Body of pancreas (tissue), 4 donors: ENCODE data around the gene SYT14. TPM values are rescaled to one million over a fixed set of nuclear protein-coding genes. Genes with fewer than 3 reads are reported as not detected.

Experiments
- ATAC-seq: fragments of 150-250 bp; one replicate; pipeline ENCODE4 v1.9.1; 2016
- DNase-seq, 4 donors: peaks; one replicate each; pipeline ENCODE4 v3.0.0-alpha.2; 2019
- H3K27ac ChIP-seq, 4 donors: fragments of 200-600 bp; sonication (generic); 1 replicate in 3 of 4; 2 replicates in 1 of 4; pipeline versions ENCODE4 v1.5.1 to v1.6.1; 2016 to 2019; ENCODE audit warnings: mild to moderate bottlenecking in 1 of 4, mixed read lengths in 1 of 4, moderate library complexity in 1 of 4
- H3K27me3 ChIP-seq, 2 donors: fragments of 200-600 bp; sonication (generic); one replicate each; pipeline ENCODE4 v1.6.0; 2016; ENCODE audit warnings: mild to moderate bottlenecking in 1 of 2
- H3K36me3 ChIP-seq, 2 donors: fragments of 200-600 bp; sonication (generic); replicated peaks in 1 of 2; 2 replicates each; pipeline ENCODE4 v1.5.1; 2016; ENCODE audit warnings: low read depth in 2 of 2; ENCODE audit not compliant: insufficient read depth in 1 of 2
- H3K4me1 ChIP-seq: fragments of 200-600 bp; sonication (generic); one replicate; pipeline ENCODE4 v1.6.0; 2016
- H3K4me3 ChIP-seq, 2 donors: fragments of 200-600 bp; sonication (generic); 1 replicate in 1 of 2; 2 replicates in 1 of 2; pipeline ENCODE4 v1.5.1; 2016 to 2019
- H3K9me3 ChIP-seq, 3 donors: fragments of 200-600 bp; sonication (generic); 1 replicate in 2 of 3; 2 replicates in 1 of 3; pipeline ENCODE4 v1.5.1; 2016
- CTCF ChIP-seq, 7 experiments: fragments of 450-650 bp in 4 of 7; fragments of 200-600 bp in 3 of 7; sonication (generic) in 3 of 7; IDR thresholded peaks; one replicate each; pipeline ENCODE4 v1.5.1; 2016 to 2019; ENCODE audit warnings: antibody characterized with exemption in 7 of 7
- POLR2A ChIP-seq, 3 donors: fragments of 450-650 bp; IDR thresholded peaks; one replicate each; pipeline ENCODE4 v1.6.1; 2016; ENCODE audit warnings: antibody characterized with exemption in 3 of 3, mild to moderate bottlenecking in 2 of 3
- WGBS, 2 donors: methylation state at CpG; one replicate each; pipeline ENCODE4 v1.1.5; 2017; 5-methylcytosine and 5-hydroxymethylcytosine counted together
- intact Hi-C: fragments of 100-400 bp; cut with DNase I; formaldehyde crosslinking; loops from one replicate; pipeline ENCODE4 v1.15.1; 2023
- total RNA-seq, 2 donors: library from RNA; depleted of rRNA; stranded (reverse); fragments of >200 nt; gene quantifications; one replicate each; pipeline ENCODE4 v1.1.0, GENCODE V29; 2016

The SYT14 gene
- total RNA-seq, 2 donors from 2014 or later = 0.78 TPM; not detected in 1

GRCh38 chr1:210087058-210087457, 149.0 kb downstream of the SYT14 start:
- DNase-seq (no peak), ATAC-seq (no peak)
- Histone ChIP-seq H3K9me3 (no peaks in the 10 kb centered on the region), H3K36me3 (no peaks in the 10 kb centered on the region), H3K27me3 (no peaks in the 10 kb centered on the region), H3K4me1 (no peaks in the 10 kb centered on the region), H3K4me3 (no peak overlapping the region), H3K27ac (no peak overlapping the region)
- no peak for TF ChIP-seq CTCF (IDR thresholded peaks at IDR 0.05)
- TF ChIP-seq POLR2A (IDR thresholded peaks at IDR 0.05) = no peak
- WGBS, 2 donors = 78 to 82% methylated on average over 6 of the region's 6 CpGs
- intact Hi-C loops = no loop called here

DNA sequence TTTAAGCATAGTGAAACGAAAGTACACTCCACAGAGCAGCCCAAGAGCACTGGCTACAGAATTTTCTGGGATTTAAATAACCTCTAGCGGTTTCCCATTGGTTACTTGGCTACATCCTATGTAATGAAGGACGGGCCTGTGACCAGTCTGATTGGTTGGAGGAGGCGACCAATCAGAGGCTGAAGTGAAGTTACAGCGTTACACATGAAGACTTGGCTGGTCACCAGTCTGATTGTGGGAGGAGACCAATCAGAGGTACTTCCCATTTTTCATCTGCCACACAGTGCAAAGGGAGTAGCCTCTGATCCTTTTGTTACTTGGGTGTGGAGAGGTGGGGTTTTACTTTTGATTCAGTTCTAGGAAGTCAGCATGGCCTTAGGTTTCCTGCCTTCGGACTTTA, 151.8 kb downstream of the SYT14 start:
- no peaks in the 10 kb centered on the region for H3K27me3 ChIP-seq
- H3K27ac ChIP-seq = no peak overlapping the region
- no peak overlapping the region for H3K4me3 ChIP-seq
- H3K9me3 ChIP-seq = no peaks in the 10 kb centered on the region
- TF ChIP-seq POLR2A (IDR thresholded peaks at IDR 0.05) (no peak), CTCF (IDR thresholded peaks at IDR 0.05) (no peak)
- ATAC-seq (no peak), DNase-seq (no peak)
- no peaks in the 10 kb centered on the region for H3K36me3 ChIP-seq
- intact Hi-C loops = no loop called here
- H3K4me1 ChIP-seq = no peaks in the 10 kb centered on the region
- WGBS, 2 donors = 72 to 77% methylated on average over 6 of the region's 6 CpGs

DNA sequence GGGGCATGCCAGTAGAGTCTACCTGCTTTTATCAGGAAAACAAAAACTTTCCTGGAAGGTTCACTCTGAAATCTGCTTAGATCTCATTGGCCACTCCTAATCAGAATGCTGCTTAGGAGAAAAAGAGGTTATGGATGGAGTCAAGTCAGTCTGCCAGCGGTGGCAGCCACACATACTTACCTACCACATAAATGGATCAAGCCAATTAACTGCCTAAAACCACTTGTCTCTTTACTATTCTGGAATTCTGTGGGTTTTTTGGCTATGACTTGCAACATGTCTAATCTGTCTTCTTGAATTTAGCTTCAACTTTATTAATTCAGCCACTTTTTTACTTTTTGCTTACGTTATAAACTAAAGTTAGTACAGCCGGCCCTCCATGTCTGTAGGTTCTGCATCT, 154.3 kb downstream of the SYT14 start:
- Histone ChIP-seq H3K36me3 (no peaks in the 10 kb centered on the region), H3K9me3 (no peaks in the 10 kb centered on the region), H3K27me3 (peaks cover 0 to 4% of the 10 kb centered on the region in 2 donors), H3K27ac (no peak overlapping the region), H3K4me1 (no peaks in the 10 kb centered on the region), H3K4me3 (no peak overlapping the region)
- 84 to 86% methylated on average over 3 of the region's 3 CpGs for WGBS, 2 donors
- ATAC-seq (no peak), DNase-seq (no peak)
- no peak for TF ChIP-seq POLR2A (IDR thresholded peaks at IDR 0.05)
- TF ChIP-seq CTCF (IDR thresholded peaks at IDR 0.05) = no peak
- intact Hi-C loops = no loop called here

DNA sequence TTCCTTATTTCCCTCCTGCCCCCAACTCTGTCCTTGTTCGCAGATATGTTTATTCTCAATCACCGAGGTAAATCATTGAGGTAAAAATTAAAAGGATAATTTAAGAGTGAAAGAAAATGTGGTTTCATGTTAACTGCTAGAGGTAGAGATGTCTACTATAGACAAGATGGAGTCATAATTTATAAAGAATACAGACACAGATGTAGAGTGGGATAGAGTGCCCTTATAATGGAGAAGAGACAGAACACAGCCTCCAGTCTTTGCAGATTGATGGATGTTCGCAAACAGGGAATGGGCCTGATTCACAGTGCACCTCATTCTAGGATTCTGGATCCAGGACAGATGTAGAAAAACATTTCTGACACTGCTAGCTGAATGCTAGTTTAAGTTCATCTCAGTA, 155.4 kb downstream of the SYT14 start:
- intact Hi-C loops = no loop called here
- WGBS, 2 donors = 83 to 86% methylated on average over 3 of the region's 3 CpGs
- DNase-seq = no peak

More for the DNA sequence above, 155.4 kb downstream of the SYT14 start:
- Histone ChIP-seq H3K27ac (no peak overlapping the region), H3K36me3 (no peaks in the 10 kb centered on the region), H3K4me1 (no peaks in the 10 kb centered on the region), H3K4me3 (no peak overlapping the region), H3K27me3 (peaks cover 0 to 4% of the 10 kb centered on the region in 2 donors), H3K9me3 (no peaks in the 10 kb centered on the region)
- no peak for TF ChIP-seq CTCF (IDR thresholded peaks at IDR 0.05)
- TF ChIP-seq POLR2A (IDR thresholded peaks at IDR 0.05) = no peak
- ATAC-seq = no peak
